Neural cell (in vitro differentiated cells): Measurements from ENCODE around the gene RHBDD3. TPM values are rescaled to one million over a fixed set of nuclear protein-coding genes. Genes with fewer than 3 reads are reported as not detected.

Experiments
- H2AFZ ChIP-seq: fragments of 200-600, 300-800 bp; sonication (generic), shearing (Covaris generic); 2 replicates; pipeline ENCODE4 v1.6.0; 2014; ENCODE audit warnings: low read depth, mild to moderate bottlenecking, antibody characterized with exemption, low read length, moderate library complexity
- H3F3A ChIP-seq: fragments of 200-600 bp; shearing (Covaris generic); 2 replicates; pipeline ENCODE4 v1.6.1; 2016; ENCODE audit warnings: mild to moderate bottlenecking, moderate library complexity, mixed read lengths, antibody characterized with exemption, low read length; ENCODE audit not compliant: insufficient read depth, poor library complexity, severe bottlenecking
- H3K27ac ChIP-seq: fragments of 200-600, 300-800 bp; sonication (generic), shearing (Covaris generic); 2 replicates; pipeline ENCODE4 v1.5.1; 2014; ENCODE audit warnings: mild to moderate bottlenecking, low read length, moderate library complexity
- H3K27me3 ChIP-seq: fragments of 300-800, 200-600 bp; sonication (generic), shearing (Covaris generic); 2 replicates; pipeline ENCODE4 v1.6.0; 2014; ENCODE audit warnings: mild to moderate bottlenecking, low read depth, low read length, moderate library complexity; ENCODE audit not compliant: insufficient read depth
- H3K36me3 ChIP-seq: fragments of 300-800, 200-600 bp; sonication (generic), shearing (Covaris generic); 2 replicates; pipeline ENCODE4 v1.5.1; 2014; ENCODE audit warnings: mild to moderate bottlenecking, antibody characterized with exemption, low read length, moderate library complexity; ENCODE audit not compliant: insufficient read depth
- H3K4me2 ChIP-seq: fragments of 300-800, 200-600 bp; sonication (generic), shearing (Covaris generic); 2 replicates; pipeline ENCODE4 v1.6.0; 2014; ENCODE audit warnings: mild to moderate bottlenecking, low read length
- H3K4me3 ChIP-seq: fragments of 300-800, 200-600 bp; sonication (generic), shearing (Covaris generic); 2 replicates; pipeline ENCODE4 v1.5.1; 2014; ENCODE audit warnings: mild to moderate bottlenecking, low read length, moderate library complexity
- H3K79me2 ChIP-seq: fragments of 200-600 bp; shearing (Covaris generic); replicated peaks from 2 replicates; pipeline ENCODE4 v1.6.0; 2014; ENCODE audit warnings: mild to moderate bottlenecking, low read length, moderate library complexity; ENCODE audit not compliant: insufficient read depth
- H3K9ac ChIP-seq: fragments of 300-800, 200-600 bp; sonication (generic), shearing (Covaris generic); 2 replicates; pipeline ENCODE4 v1.6.1; 2016; ENCODE audit warnings: mild to moderate bottlenecking, low read length, mixed read lengths
- H3K9me2 ChIP-seq: fragments of 200-600 bp; shearing (Covaris generic); 2 replicates; pipeline ENCODE4 v1.6.1; 2016; ENCODE audit warnings: mild to moderate bottlenecking, low read length, mixed read lengths; ENCODE audit not compliant: insufficient read depth
- H3K9me3 ChIP-seq: fragments of 200-600, 300-800 bp; sonication (generic), shearing (Covaris generic); 2 replicates; pipeline ENCODE4 v1.6.1; 2016; ENCODE audit warnings: mild to moderate bottlenecking, mixed run types, low read length, moderate library complexity, mixed read lengths
- H4K20me1 ChIP-seq: fragments of 200-600 bp; shearing (Covaris generic); 2 replicates; pipeline ENCODE4 v1.6.1; 2016; ENCODE audit warnings: mild to moderate bottlenecking, mixed run types; ENCODE audit not compliant: insufficient read depth
- EP300 ChIP-seq: fragments of 450-650 bp; conservative IDR thresholded peaks from 2 replicates; pipeline ENCODE4 v1.6.1; 2014; ENCODE audit warnings: antibody characterized with exemption, mild to moderate bottlenecking, moderate library complexity; ENCODE audit not compliant: poor library complexity, severe bottlenecking
- EZH2 ChIP-seq: fragments of 200-600, 300-800 bp; shearing (Covaris generic), sonication (generic); IDR thresholded peaks from 2 replicates; pipeline ENCODE4 v1.6.1; 2014; ENCODE audit warnings: antibody characterized with exemption, low read length, borderline replicate concordance, mild to moderate bottlenecking; ENCODE audit not compliant: insufficient read depth, poor library complexity, severe bottlenecking
- MXI1 ChIP-seq: fragments of 450-650 bp; conservative IDR thresholded peaks from 2 replicates; pipeline ENCODE4 v1.6.1; 2014; ENCODE audit warnings: antibody characterized with exemption, mild to moderate bottlenecking; ENCODE audit not compliant: poor library complexity, severe bottlenecking
- POLR2AphosphoS5 ChIP-seq: IDR thresholded peaks from 2 replicates; pipeline ENCODE4 v1.6.1; 2012
- RAD21 ChIP-seq: fragments of 450-650 bp; conservative IDR thresholded peaks from 2 replicates; pipeline ENCODE4 v1.6.1; 2014; ENCODE audit warnings: antibody characterized with exemption, mild to moderate bottlenecking, moderate library complexity
- SMC3 ChIP-seq: fragments of 450-650 bp; conservative IDR thresholded peaks from 2 replicates; pipeline ENCODE4 v1.6.1; 2014; ENCODE audit warnings: antibody characterized with exemption, mild to moderate bottlenecking, moderate library complexity; ENCODE audit not compliant: poor library complexity
- TAF1 ChIP-seq: IDR thresholded peaks from 2 replicates; pipeline ENCODE4 v1.6.1; 2012; ENCODE audit warnings: low read depth
- polyA plus RNA-seq: library from polyadenylated mRNA; depleted of rRNA; stranded (reverse); fragments of >200 nt; gene quantifications from 2 replicates; pipeline ENCODE4 v1.2.3, GENCODE V29; 2014
- TF ChIP-seq, protein P1 (sequence below): fragments of 450-650 bp; IDR thresholded peaks from 2 replicates; pipeline ENCODE4 v1.5.1; 2014; ENCODE audit warnings: antibody characterized with exemption, mild to moderate bottlenecking, moderate library complexity; ENCODE audit not compliant: poor library complexity, severe bottlenecking
- TF ChIP-seq, protein P2 (sequence below): IDR thresholded peaks from 2 replicates; pipeline ENCODE4 v1.6.1; 2012; ENCODE audit warnings: borderline replicate concordance

The RHBDD3 gene
- polyA plus RNA-seq, 1 donor from 2014 or later = 114 TPM

DNA sequence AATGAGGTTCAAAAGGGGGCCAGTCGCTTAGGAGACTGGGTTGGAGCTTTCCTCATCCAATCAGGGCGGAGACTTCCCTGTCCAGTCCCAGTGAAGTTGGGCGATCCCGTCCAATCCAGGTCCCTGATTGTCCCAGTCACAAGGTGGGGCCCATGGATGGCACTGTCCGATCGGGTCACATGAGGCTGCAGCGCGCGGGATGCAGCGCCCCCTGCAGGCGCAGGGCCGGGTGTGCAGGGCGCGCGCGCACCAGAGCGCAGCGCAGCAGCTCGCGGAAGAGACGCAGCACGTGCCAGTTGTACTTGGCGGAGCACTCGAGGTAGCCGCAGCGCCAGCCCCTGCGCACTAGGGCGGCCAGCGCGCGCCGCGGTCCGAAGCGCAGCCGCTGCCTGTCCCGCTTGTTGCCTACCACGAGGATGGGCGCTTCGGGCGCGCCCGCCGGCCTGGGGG is 45.4 kb upstream of the RHBDD3 start:
- Histone ChIP-seq H4K20me1 (no peaks in the 10 kb centered on the region), H3K36me3 (no peaks in the 10 kb centered on the region), H3K4me3 (no peak overlapping the region), H3F3A (no peaks in the 10 kb centered on the region), H3K9me2 (no peaks in the 10 kb centered on the region), H3K27ac (no peak overlapping the region), H3K79me2 (no peaks in the 10 kb centered on the region), H3K9me3 (no peaks in the 10 kb centered on the region), H3K4me2 (no peak overlapping the region), H3K27me3 (peaks cover 44% of the 10 kb centered on the region), H3K9ac (no peak overlapping the region), H2AFZ (no peak overlapping the region)
- TF ChIP-seq, protein P1, sequence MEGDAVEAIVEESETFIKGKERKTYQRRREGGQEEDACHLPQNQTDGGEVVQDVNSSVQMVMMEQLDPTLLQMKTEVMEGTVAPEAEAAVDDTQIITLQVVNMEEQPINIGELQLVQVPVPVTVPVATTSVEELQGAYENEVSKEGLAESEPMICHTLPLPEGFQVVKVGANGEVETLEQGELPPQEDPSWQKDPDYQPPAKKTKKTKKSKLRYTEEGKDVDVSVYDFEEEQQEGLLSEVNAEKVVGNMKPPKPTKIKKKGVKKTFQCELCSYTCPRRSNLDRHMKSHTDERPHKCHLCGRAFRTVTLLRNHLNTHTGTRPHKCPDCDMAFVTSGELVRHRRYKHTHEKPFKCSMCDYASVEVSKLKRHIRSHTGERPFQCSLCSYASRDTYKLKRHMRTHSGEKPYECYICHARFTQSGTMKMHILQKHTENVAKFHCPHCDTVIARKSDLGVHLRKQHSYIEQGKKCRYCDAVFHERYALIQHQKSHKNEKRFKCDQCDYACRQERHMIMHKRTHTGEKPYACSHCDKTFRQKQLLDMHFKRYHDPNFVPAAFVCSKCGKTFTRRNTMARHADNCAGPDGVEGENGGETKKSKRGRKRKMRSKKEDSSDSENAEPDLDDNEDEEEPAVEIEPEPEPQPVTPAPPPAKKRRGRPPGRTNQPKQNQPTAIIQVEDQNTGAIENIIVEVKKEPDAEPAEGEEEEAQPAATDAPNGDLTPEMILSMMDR = peak; percentile 42
- TF ChIP-seq EP300 = no peak

- Histone ChIP-seq H3K4me2 (no peak overlapping the region), H3F3A (no peaks in the 10 kb centered on the region), H3K9ac (no peak overlapping the region), H3K9me3 (no peaks in the 10 kb centered on the region), H3K27ac (no peak overlapping the region), H3K36me3 (no peaks in the 10 kb centered on the region), H3K27me3 (peaks cover 44% of the 10 kb centered on the region), H4K20me1 (no peaks in the 10 kb centered on the region), H2AFZ (no peak overlapping the region), H3K4me3 (no peak overlapping the region), H3K9me2 (no peaks in the 10 kb centered on the region), H3K79me2 (no peaks in the 10 kb centered on the region)
- TF ChIP-seq EP300 = no peak
- no peak for TF ChIP-seq POLR2AphosphoS5
These were observed 44.7 kb upstream of the RHBDD3 start for GRCh38 chr22:29312218-29313125.

- Histone ChIP-seq H3K4me2 (no peak overlapping the region), H3K36me3 (no peaks in the 10 kb centered on the region), H3K9me2 (no peaks in the 10 kb centered on the region), H4K20me1 (no peaks in the 10 kb centered on the region), H3K27ac (no peak overlapping the region), H3F3A (no peaks in the 10 kb centered on the region), H3K79me2 (no peaks in the 10 kb centered on the region), H3K9me3 (no peaks in the 10 kb centered on the region), H2AFZ (no peak overlapping the region), H3K9ac (no peak overlapping the region), H3K4me3 (no peak overlapping the region), H3K27me3 (peaks cover 41% of the 10 kb centered on the region)
- no peak for TF ChIP-seq TAF1
- TF ChIP-seq, protein P2, sequence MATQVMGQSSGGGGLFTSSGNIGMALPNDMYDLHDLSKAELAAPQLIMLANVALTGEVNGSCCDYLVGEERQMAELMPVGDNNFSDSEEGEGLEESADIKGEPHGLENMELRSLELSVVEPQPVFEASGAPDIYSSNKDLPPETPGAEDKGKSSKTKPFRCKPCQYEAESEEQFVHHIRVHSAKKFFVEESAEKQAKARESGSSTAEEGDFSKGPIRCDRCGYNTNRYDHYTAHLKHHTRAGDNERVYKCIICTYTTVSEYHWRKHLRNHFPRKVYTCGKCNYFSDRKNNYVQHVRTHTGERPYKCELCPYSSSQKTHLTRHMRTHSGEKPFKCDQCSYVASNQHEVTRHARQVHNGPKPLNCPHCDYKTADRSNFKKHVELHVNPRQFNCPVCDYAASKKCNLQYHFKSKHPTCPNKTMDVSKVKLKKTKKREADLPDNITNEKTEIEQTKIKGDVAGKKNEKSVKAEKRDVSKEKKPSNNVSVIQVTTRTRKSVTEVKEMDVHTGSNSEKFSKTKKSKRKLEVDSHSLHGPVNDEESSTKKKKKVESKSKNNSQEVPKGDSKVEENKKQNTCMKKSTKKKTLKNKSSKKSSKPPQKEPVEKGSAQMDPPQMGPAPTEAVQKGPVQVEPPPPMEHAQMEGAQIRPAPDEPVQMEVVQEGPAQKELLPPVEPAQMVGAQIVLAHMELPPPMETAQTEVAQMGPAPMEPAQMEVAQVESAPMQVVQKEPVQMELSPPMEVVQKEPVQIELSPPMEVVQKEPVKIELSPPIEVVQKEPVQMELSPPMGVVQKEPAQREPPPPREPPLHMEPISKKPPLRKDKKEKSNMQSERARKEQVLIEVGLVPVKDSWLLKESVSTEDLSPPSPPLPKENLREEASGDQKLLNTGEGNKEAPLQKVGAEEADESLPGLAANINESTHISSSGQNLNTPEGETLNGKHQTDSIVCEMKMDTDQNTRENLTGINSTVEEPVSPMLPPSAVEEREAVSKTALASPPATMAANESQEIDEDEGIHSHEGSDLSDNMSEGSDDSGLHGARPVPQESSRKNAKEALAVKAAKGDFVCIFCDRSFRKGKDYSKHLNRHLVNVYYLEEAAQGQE = no peak
- no peak for TF ChIP-seq MXI1
- TF ChIP-seq EP300 = no peak
- no peak for TF ChIP-seq SMC3
- no peak for TF ChIP-seq POLR2AphosphoS5
- no peak for TF ChIP-seq EZH2
- TF ChIP-seq, protein P1 = no peak
- no peak for TF ChIP-seq RAD21
These were observed 43.9 kb upstream of the RHBDD3 start for GRCh38 chr22:29311464-29312217.
